CD4-positive, alpha-beta T cell (primary cell): ENCODE measurements around the gene RAX. TPM values are rescaled to one million over a fixed set of nuclear protein-coding genes. Genes with fewer than 3 reads are reported as not detected.

Source experiments
- ATAC-seq: fragments of 200-7000 bp; cut with Tn5 transposase; one replicate; pipeline ENCODE4 v1.10.0; 2022; ENCODE audit warnings: mild to moderate bottlenecking; ENCODE audit not compliant: poor library complexity
- CTCF ChIA-PET: fragments of 350-600 bp; sonication (Branson Sonifier 250); formaldehyde crosslinking; loops from one replicate; lab custom pipeline; 2021; ENCODE audit warnings: antibody characterized with exemption, inconsistent platforms; lab: Charles Lee
- POLR2A ChIA-PET: fragments of 350-600 bp; sonication (Branson Sonifier 250); formaldehyde crosslinking; loops from one replicate; lab custom pipeline; 2021; ENCODE audit warnings: antibody characterized with exemption, inconsistent platforms; lab: Charles Lee
- DNase-seq, 14 experiments: peaks; one replicate each; pipeline ENCODE4 v3.0.0-alpha.2; 2013 to 2020; ENCODE audit warnings: mixed read lengths in 2 of 14
- H3K27ac ChIP-seq, 2 donors: one replicate each; pipeline versions ENCODE4 v1.5.1 to v1.7.0; 2013; ENCODE audit warnings: low read length in 2 of 2, low read depth in 1 of 2, mild to moderate bottlenecking in 1 of 2
- H3K27me3 ChIP-seq, 2 experiments: 1 replicate in 1 of 2; 2 replicates in 1 of 2; pipeline versions ENCODE4 v1.6.1 to v1.7.0; 2013; ENCODE audit warnings: low read length in 2 of 2, control low read depth in 1 of 2, mild to moderate bottlenecking in 1 of 2, moderate library complexity in 1 of 2; ENCODE audit not compliant: insufficient read depth in 2 of 2, control insufficient read depth in 1 of 2
- H3K36me3 ChIP-seq: one replicate; pipeline ENCODE4 v1.6.1; 2013; ENCODE audit warnings: low read length, control low read depth; ENCODE audit not compliant: insufficient read depth
- H3K4me1 ChIP-seq: one replicate; pipeline ENCODE4 v1.6.1; 2013; ENCODE audit warnings: low read length, control low read depth; ENCODE audit not compliant: insufficient read depth
- H3K4me3 ChIP-seq: one replicate; pipeline ENCODE4 v1.5.1; 2013; ENCODE audit warnings: mild to moderate bottlenecking, low read length, moderate library complexity
- H3K9me3 ChIP-seq, 2 experiments: 1 replicate in 1 of 2; 2 replicates in 1 of 2; pipeline versions ENCODE4 v1.6.1 to v1.7.0; 2013; ENCODE audit warnings: low read length in 2 of 2, mild to moderate bottlenecking in 2 of 2, control low read depth in 1 of 2, moderate library complexity in 1 of 2; ENCODE audit not compliant: control insufficient read depth in 1 of 2, insufficient read depth in 1 of 2
- H3K27ac Mint-ChIP-seq: one replicate; pipeline ENCODE4 v1.8.0; 2020; ENCODE audit warnings: mixed read lengths
- H3K27me3 Mint-ChIP-seq: one replicate; pipeline ENCODE4 v1.8.0; 2021; ENCODE audit warnings: mixed read lengths
- H3K36me3 Mint-ChIP-seq: one replicate; pipeline ENCODE4 v1.8.0; 2021; ENCODE audit warnings: low read depth, mixed read lengths
- H3K4me1 Mint-ChIP-seq: one replicate; pipeline ENCODE4 v1.8.0; 2021; ENCODE audit warnings: low read depth, mixed read lengths
- H3K4me3 Mint-ChIP-seq: one replicate; pipeline ENCODE4 v1.8.0; 2020; ENCODE audit warnings: mild to moderate bottlenecking, mixed read lengths
- H3K9me3 Mint-ChIP-seq: one replicate; pipeline ENCODE4 v1.8.0; 2020; ENCODE audit warnings: mixed read lengths
- intact Hi-C, 2 experiments: fragments of 100-400 bp; cut with DNase I in 1 of 2; cut with micrococcal nuclease in 1 of 2; formaldehyde crosslinking; loops; one replicate each; pipeline versions ENCODE4 v1.15.1 to v1.9.0; 2023 to 2025; cut with DNase I, micrococcal nuclease
- total RNA-seq, 174 experiments: library from RNA in 2 of 174; stranded (reverse) in 2 of 174; gene quantifications; one replicate each; pipeline ENCODE4 v1.2.3 and lab custom pipeline; 2021 to 2026
- TF ChIP-seq, protein P1 (sequence below): fragments of 200-600 bp; IDR thresholded peaks from one replicate; pipeline ENCODE4 v1.8.0; 2022; ENCODE audit warnings: antibody characterized with exemption, mild to moderate bottlenecking

RAX gene
- total RNA-seq, 2 experiments from 2014 or later: not detected

- intact Hi-C loops: no loop called here
Observed at GRCh38 chr18:59301929-59302328, 28.7 kb upstream of the RAX start.

DNA sequence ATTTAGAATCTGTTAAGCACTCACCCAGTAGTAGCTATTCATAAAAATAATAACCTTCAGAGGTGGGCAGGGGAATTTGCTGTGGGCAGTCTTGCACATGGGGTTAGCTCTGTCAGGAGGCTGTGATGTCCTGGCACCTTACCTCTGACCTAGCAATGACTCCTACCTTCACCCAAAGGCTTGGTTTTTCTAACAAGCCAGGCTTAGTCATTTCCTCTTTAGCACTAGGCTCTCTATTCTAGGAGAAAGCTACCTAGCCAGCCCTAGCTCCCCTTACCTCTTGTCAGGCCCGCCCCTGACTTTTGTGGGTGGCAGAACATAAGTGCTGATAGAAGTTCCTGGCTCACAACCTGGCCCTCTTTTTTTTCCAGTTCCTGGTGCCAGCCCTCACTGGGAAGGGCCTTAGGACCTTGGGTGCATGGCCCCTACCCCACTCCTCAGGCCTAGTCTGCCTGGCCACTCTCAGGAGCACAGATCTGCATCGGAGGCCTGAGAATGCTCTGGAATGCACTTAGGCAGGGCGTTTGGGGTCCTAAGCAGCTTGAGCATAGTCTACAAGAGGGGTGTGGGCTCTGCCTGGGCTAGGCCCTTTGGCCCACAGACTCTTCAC is 27.5 kb upstream of the RAX start:
- intact Hi-C loops: no loop called here
- no peaks in the 10 kb centered on the region for H3K36me3 ChIP-seq
- peaks cover 4 to 5% of the 10 kb centered on the region in 2 experiments for H3K27me3 ChIP-seq
- no peak overlapping the region for H3K27ac Mint-ChIP-seq
- ChIA-PET POLR2A (no interaction called here), CTCF (interaction anchor here (0.9 kb wide), 1 partner anchor 101 kb away, joined by 3 read pairs; no protein-coding TSS in a partner anchor)
- no peaks in the 10 kb centered on the region for H3K4me1 ChIP-seq
- H3K9me3 ChIP-seq: peaks cover 0 to 4% of the 10 kb centered on the region in 2 experiments
- H3K4me1 Mint-ChIP-seq: no peaks in the 10 kb centered on the region
- no peak overlapping the region for H3K4me3 Mint-ChIP-seq
- H3K36me3 Mint-ChIP-seq: no peaks in the 10 kb centered on the region
- TF ChIP-seq, protein P1, sequence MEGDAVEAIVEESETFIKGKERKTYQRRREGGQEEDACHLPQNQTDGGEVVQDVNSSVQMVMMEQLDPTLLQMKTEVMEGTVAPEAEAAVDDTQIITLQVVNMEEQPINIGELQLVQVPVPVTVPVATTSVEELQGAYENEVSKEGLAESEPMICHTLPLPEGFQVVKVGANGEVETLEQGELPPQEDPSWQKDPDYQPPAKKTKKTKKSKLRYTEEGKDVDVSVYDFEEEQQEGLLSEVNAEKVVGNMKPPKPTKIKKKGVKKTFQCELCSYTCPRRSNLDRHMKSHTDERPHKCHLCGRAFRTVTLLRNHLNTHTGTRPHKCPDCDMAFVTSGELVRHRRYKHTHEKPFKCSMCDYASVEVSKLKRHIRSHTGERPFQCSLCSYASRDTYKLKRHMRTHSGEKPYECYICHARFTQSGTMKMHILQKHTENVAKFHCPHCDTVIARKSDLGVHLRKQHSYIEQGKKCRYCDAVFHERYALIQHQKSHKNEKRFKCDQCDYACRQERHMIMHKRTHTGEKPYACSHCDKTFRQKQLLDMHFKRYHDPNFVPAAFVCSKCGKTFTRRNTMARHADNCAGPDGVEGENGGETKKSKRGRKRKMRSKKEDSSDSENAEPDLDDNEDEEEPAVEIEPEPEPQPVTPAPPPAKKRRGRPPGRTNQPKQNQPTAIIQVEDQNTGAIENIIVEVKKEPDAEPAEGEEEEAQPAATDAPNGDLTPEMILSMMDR: no peak
- H3K27ac ChIP-seq: no peak overlapping the region
- H3K4me3 ChIP-seq: no peak overlapping the region
- DNase-seq (no peak), ATAC-seq (no peak)
- peaks cover 36% of the 10 kb centered on the region for H3K27me3 Mint-ChIP-seq
- no peaks in the 10 kb centered on the region for H3K9me3 Mint-ChIP-seq

More at GRCh38 chr18:59301929-59302328, 28.7 kb upstream of the RAX start:
- Histone ChIP-seq H3K36me3 (no peaks in the 10 kb centered on the region), H3K4me1 (no peaks in the 10 kb centered on the region), H3K9me3 (peaks cover 0 to 4% of the 10 kb centered on the region in 2 experiments), H3K27me3 (peaks cover 2 to 5% of the 10 kb centered on the region in 2 experiments), H3K27ac (no peak overlapping the region), H3K4me3 (no peak overlapping the region)
- Mint-ChIP-seq H3K9me3 (no peaks in the 10 kb centered on the region), H3K4me3 (no peak overlapping the region), H3K27me3 (peaks cover 38% of the 10 kb centered on the region), H3K27ac (no peak overlapping the region), H3K4me1 (no peaks in the 10 kb centered on the region), H3K36me3 (no peaks in the 10 kb centered on the region)
- ChIA-PET POLR2A (no interaction called here), CTCF (no interaction called here)
- DNase-seq: no peak
- ATAC-seq: no peak
- TF ChIP-seq, protein P1: no peak

GRCh38 chr18:59298871-59299270 is 25.6 kb upstream of the RAX start:
- no peak for ATAC-seq
- CTCF ChIA-PET: no interaction called here
- no peak overlapping the region for H3K27ac ChIP-seq

More at GRCh38 chr18:59298871-59299270, 25.6 kb upstream of the RAX start:
- DNase-seq: no peak
- Mint-ChIP-seq H3K4me1 (no peaks in the 10 kb centered on the region), H3K36me3 (no peaks in the 10 kb centered on the region), H3K9me3 (no peaks in the 10 kb centered on the region), H3K4me3 (no peak overlapping the region), H3K27ac (no peak overlapping the region), H3K27me3 (peaks cover 37% of the 10 kb centered on the region)
- Histone ChIP-seq H3K4me1 (no peaks in the 10 kb centered on the region), H3K27me3 (peaks cover 7 to 9% of the 10 kb centered on the region in 2 experiments), H3K4me3 (no peak overlapping the region), H3K9me3 (peaks cover 0 to 4% of the 10 kb centered on the region in 2 experiments), H3K36me3 (no peaks in the 10 kb centered on the region)
- TF ChIP-seq, protein P1: no peak
- POLR2A ChIA-PET: no interaction called here
- intact Hi-C loops: no loop called here
